Lower leg skin (tissue), 3 donors: ENCODE data around the gene GPR135.

ENCODE experiments used
- POLR2A ChIP-seq, 2 donors: fragments of 450-650 bp; IDR thresholded peaks; one replicate each; pipeline ENCODE4 v1.6.1; 2016 to 2017; ENCODE audit warnings: antibody characterized with exemption in 2 of 2, mild to moderate bottlenecking in 1 of 2, moderate library complexity in 1 of 2
- TF ChIP-seq, protein P1 (sequence below), 3 donors: fragments of 450-650 bp; IDR thresholded peaks; one replicate each; pipeline ENCODE4 v1.5.1; 2016; ENCODE audit warnings: antibody characterized with exemption in 3 of 3, mild to moderate bottlenecking in 3 of 3, moderate library complexity in 2 of 3

DNA sequence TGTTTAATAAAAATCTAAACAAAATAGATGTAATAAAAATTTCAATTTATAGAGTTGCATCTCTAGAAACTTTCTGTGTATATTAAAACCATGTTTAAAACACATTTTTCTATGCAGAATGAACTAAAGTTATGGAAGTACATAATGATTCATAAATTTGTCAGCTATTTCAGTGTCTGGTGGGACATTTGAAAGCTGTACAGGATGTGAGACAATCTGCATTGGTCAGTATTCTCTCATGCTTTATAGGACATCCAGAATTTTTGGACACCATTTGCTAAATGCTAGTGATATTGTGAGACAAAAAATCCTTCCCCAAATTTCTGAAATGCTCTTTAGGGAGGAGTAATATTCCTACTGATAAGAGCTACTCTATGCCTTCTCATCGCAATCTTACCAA lies 13.3 kb downstream of the GPR135 start:
- TF ChIP-seq POLR2A (IDR thresholded peaks at IDR 0.05): no peak
- TF ChIP-seq, protein P1, sequence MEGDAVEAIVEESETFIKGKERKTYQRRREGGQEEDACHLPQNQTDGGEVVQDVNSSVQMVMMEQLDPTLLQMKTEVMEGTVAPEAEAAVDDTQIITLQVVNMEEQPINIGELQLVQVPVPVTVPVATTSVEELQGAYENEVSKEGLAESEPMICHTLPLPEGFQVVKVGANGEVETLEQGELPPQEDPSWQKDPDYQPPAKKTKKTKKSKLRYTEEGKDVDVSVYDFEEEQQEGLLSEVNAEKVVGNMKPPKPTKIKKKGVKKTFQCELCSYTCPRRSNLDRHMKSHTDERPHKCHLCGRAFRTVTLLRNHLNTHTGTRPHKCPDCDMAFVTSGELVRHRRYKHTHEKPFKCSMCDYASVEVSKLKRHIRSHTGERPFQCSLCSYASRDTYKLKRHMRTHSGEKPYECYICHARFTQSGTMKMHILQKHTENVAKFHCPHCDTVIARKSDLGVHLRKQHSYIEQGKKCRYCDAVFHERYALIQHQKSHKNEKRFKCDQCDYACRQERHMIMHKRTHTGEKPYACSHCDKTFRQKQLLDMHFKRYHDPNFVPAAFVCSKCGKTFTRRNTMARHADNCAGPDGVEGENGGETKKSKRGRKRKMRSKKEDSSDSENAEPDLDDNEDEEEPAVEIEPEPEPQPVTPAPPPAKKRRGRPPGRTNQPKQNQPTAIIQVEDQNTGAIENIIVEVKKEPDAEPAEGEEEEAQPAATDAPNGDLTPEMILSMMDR (IDR thresholded peaks at IDR 0.05): no peak
